Lower leg skin (tissue), 3 donors: ENCODE data around the gene HSP90AA1.

Experiments used
- CTCF ChIP-seq, 3 donors: fragments of 450-650 bp; IDR thresholded peaks; one replicate each; pipeline ENCODE4 v1.5.1; 2016; ENCODE audit warnings: antibody characterized with exemption in 3 of 3, mild to moderate bottlenecking in 3 of 3, moderate library complexity in 2 of 3
- POLR2A ChIP-seq, 2 donors: fragments of 450-650 bp; IDR thresholded peaks; one replicate each; pipeline ENCODE4 v1.6.1; 2016 to 2017; ENCODE audit warnings: antibody characterized with exemption in 2 of 2, mild to moderate bottlenecking in 1 of 2, moderate library complexity in 1 of 2

- TF ChIP-seq CTCF (IDR thresholded peaks at IDR 0.05), result no peak
- no peak for TF ChIP-seq POLR2A (IDR thresholded peaks at IDR 0.05)
Observed at GRCh38 chr14:102071283-102071998, 15.4 kb downstream of the HSP90AA1 start.
